GM23338 (cell line): Measurements from ENCODE around the gene DCAF10.

Experiments
- EZH2 ChIP-seq: fragments of 200-600 bp; sonication (generic); IDR thresholded peaks from one replicate; pipeline ENCODE4 v1.8.0; 2017; ENCODE audit warnings: antibody characterized with exemption, mild to moderate bottlenecking, low read depth; ENCODE audit not compliant: unreplicated experiment
- POLR2AphosphoS5 ChIP-seq: IDR thresholded peaks from 2 replicates; pipeline ENCODE4 v1.6.1; 2016; ENCODE audit warnings: antibody characterized with exemption, low read depth
- TF ChIP-seq, protein P1 (sequence below), 2 experiments: fragments of 200-600 bp in 1 of 2; sonication (generic) in 1 of 2; conservative IDR thresholded peaks; 2 replicates each; pipeline versions ENCODE4 v1.5.1 to v1.6.1; 2016 to 2017; ENCODE audit warnings: antibody characterized with exemption in 2 of 2, low read depth in 2 of 2, mild to moderate bottlenecking in 2 of 2, moderate library complexity in 1 of 2
- TF ChIP-seq, protein P2 (sequence below): IDR thresholded peaks from one replicate; pipeline ENCODE4 v1.6.1; 2018; ENCODE audit warnings: antibody characterized with exemption; ENCODE audit not compliant: unreplicated experiment

- TF ChIP-seq, protein P1, sequence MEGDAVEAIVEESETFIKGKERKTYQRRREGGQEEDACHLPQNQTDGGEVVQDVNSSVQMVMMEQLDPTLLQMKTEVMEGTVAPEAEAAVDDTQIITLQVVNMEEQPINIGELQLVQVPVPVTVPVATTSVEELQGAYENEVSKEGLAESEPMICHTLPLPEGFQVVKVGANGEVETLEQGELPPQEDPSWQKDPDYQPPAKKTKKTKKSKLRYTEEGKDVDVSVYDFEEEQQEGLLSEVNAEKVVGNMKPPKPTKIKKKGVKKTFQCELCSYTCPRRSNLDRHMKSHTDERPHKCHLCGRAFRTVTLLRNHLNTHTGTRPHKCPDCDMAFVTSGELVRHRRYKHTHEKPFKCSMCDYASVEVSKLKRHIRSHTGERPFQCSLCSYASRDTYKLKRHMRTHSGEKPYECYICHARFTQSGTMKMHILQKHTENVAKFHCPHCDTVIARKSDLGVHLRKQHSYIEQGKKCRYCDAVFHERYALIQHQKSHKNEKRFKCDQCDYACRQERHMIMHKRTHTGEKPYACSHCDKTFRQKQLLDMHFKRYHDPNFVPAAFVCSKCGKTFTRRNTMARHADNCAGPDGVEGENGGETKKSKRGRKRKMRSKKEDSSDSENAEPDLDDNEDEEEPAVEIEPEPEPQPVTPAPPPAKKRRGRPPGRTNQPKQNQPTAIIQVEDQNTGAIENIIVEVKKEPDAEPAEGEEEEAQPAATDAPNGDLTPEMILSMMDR (conservative IDR thresholded peaks at IDR 0.05; ENCODE audit: low read depth in 2 of 2), result no peak
- TF ChIP-seq POLR2AphosphoS5, result no peak
- TF ChIP-seq EZH2, result no peak
- TF ChIP-seq, protein P2, sequence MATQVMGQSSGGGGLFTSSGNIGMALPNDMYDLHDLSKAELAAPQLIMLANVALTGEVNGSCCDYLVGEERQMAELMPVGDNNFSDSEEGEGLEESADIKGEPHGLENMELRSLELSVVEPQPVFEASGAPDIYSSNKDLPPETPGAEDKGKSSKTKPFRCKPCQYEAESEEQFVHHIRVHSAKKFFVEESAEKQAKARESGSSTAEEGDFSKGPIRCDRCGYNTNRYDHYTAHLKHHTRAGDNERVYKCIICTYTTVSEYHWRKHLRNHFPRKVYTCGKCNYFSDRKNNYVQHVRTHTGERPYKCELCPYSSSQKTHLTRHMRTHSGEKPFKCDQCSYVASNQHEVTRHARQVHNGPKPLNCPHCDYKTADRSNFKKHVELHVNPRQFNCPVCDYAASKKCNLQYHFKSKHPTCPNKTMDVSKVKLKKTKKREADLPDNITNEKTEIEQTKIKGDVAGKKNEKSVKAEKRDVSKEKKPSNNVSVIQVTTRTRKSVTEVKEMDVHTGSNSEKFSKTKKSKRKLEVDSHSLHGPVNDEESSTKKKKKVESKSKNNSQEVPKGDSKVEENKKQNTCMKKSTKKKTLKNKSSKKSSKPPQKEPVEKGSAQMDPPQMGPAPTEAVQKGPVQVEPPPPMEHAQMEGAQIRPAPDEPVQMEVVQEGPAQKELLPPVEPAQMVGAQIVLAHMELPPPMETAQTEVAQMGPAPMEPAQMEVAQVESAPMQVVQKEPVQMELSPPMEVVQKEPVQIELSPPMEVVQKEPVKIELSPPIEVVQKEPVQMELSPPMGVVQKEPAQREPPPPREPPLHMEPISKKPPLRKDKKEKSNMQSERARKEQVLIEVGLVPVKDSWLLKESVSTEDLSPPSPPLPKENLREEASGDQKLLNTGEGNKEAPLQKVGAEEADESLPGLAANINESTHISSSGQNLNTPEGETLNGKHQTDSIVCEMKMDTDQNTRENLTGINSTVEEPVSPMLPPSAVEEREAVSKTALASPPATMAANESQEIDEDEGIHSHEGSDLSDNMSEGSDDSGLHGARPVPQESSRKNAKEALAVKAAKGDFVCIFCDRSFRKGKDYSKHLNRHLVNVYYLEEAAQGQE, result no peak
Observed at GRCh38 chr9:37909326-37909725, 108.7 kb downstream of the DCAF10 start.
